Activated CD8-positive, alpha-beta memory T cell treated with anti-CD3 and anti-CD28 coated beads, Interleukin-2, amount 50 U/mL, for 48 hours (primary cell): ENCODE data around the gene VGLL4.
A peak's percentile ranks its signal among the peaks of the same experiment; 100 is the strongest.
"Not testable (repeated sequence)": the region's sequence is repeated elsewhere in the genome, so short reads cannot be mapped to it uniquely, and the experiment has no call there.

ENCODE experiments used
- DNase-seq: peaks from one replicate; pipeline ENCODE4 v3.0.0-alpha.2; 2020

The VGLL4 gene

DNA sequence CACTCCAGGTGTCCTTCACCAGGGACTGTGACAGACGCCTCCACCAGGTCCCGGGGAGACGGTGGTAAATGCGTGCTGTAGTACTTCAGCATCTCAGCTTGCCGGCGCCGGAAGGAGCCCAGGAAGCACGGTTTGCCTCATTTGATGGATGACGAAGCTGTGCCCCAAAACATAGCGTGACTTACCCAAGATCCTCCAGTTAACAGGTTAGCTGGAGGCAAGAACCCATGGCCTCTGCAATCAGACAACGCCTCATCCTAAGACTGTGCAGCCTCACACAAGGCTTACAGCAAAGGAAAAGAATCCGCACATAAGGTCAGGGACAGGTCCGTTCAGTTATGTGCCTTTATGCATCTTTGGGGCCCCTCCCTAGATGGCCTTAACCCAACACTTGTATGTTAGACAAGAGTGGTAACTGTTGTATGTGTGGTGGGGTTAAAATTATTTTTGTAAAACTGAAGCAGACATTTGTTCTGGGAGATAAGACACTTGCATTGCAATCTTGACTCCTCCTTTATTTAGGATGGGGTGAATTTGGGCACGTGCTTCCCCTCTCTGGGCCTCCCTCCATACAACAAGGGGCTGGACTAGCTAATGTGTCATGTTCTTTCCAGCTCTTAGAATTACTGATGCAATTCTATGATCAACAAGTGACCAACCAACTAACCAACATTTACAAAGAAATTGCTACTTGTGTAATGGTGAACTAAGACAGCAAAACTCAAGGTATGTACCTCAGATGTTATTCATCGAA is 39.4 kb downstream of the VGLL4 start:
- no peak for DNase-seq

DNA sequence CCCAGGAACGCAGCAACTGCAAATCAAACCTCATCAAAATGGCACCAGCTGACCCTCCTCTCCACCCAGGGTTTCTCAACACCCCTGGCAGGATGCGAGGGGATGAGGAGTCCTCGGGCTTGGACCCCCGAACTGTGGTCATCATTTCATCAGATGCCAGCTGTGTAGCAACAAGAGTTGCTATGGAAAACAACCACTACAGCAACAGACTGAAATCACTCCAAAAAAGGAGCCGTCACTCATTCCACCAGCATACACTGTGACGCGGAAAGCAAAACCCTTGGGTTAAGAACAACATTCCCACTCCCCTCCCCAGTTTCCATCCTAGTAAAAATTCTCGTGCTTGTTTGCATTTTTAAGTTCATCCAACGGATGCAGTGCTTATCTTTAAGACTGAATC is 40.1 kb downstream of the VGLL4 start:
- DNase-seq, result no peak

DNA sequence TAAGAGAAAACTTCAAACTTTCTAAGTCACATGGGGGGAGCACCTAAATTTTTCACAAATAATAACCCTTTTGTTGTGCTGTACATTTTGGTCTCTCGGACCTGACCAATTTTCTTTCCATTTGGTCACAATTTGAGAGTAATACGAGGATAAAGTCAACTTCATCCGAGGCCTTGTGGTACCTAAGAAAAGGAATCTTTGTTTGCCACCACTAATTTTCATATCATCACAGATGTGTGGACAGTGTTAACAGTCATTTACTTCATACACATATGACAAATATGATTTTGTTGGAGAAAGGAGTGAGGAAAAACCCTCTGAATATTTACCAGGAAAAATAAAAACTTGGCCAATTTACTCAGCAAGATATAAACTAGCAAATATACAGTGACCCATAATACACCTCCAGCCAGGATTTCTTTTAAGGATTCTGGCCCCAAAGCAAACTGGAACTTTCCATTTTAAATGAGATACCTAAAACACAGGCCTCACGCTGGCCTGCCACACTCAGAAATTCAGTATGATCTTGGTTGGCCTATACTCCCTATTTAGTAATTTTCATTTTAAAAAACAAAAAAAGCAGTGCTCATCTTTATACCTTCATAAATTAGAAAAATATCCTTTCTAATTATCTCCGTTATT is 40.7 kb downstream of the VGLL4 start:
- DNase-seq, result no peak

DNA sequence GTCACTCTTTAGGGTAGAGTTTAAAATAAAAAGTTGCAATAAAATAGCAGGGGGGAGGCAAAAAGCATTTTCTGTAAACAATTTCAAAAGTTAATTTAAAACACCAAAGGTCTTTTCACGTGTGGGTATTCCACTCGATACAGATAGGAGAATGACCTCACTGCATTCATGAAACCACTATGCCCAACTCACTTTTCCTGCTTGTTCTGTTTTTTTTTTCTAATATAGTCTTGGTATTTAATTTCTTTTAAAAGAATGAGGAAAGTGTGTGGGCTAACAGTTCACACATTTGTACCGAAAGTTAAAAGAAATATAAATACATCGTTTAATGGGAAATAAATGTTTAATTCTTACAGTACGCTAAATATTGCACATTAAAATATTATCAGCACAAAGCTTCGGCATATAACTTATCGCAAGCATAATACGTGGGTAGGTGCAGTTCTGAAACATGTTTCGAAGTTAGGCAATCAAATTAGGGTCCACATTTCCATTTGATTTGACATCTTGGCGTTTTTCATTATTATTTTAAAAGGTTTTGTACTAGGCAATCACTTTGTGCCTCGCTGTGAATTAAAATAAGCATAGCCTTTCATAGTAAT is 41.4 kb downstream of the VGLL4 start:
- no peak for DNase-seq

DNA sequence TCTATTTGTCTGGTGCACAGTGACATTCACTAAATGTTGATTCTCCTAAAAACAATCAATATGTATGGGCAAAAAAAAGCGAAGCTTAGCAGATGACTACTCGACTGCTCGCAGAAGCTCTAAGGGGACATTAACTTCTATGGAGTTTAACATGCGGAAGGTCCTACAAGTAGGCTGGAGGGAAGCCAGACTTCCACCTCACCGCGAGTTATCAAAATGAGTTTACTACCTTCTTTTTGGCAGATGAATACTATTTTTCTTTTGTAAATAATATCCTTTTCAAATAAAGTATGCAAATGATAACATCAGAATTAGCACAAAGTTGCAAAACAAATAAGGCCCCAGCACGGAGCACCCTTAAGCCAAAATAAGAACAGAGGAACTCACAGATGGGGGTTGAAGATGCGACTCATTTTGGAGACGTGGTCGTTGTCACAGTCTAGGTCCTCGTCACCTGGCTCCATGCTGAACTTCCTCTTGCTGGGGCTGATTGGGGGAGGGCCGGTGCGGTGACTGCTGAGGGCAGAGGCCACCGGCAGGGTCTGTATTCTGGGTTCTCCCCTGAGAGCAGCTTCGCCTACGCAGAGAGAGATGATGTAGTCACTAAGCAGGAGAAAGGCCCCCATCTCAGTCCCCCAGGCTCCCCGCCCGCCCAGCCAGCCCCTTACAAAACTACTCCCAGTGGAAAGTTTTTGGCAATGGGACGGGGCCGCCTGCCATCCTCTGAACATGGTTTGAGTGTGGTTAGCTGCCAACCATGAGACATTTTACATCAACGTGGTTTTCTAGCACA is 42.1 kb downstream of the VGLL4 start:
- peak; percentile 76 for DNase-seq

DNA sequence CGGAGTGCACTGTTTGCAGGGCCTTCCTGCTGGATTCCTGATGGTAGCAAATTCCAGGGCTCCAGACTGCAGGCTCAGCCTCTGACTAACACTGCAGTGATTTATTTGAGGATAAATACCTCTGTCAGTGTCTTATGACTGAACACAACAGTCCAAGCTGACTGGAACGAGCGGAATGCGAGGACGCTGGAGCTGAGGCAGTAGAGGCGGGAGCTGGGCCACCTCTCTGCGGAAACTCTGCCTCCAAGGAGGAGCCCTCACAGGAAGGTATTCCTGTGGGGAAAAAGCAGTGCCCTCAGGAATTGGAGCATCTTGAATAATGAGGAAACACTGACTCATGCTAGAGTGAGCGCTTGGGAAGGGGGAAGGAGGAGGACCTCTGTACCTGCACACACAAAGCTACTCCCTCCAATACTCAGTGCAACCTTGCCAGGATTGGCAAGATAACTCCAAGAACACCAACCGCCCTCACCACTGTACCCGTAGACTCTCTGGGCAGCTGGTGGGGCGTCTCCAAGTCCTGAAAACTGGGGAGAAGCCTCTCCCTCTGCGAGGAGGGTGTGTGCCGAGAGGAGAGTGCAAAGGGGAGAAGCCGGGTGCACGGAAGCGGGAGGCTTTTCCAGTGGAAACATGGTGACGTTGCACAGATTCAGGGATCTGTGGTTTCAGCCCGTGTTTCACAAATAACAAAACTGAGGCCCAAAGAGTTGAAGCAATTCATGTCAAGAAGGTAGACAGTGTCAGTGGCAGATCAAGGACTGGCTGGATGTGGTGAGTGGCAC is 43.0 kb downstream of the VGLL4 start:
- DNase-seq, result no peak

DNA sequence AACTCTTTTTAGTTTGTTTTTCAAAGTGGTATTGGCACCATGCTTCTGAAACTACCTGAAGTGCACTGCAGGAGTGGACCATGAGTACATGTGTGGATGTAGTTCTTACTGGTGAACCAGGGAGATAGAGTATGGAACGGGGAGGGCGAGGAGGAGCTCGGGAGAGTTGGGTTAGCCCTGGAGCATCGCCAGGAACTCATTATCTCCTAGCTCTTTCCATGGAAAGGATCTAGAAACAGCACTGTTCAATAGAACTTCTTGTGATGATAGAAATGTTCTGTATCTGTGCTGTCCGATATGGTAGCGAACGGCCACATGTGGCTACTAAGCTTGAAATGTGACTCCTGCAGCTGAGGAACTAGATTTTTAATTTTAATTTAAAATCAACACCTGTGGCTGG is 47.3 kb downstream of the VGLL4 start:
- DNase-seq, result no peak

DNA sequence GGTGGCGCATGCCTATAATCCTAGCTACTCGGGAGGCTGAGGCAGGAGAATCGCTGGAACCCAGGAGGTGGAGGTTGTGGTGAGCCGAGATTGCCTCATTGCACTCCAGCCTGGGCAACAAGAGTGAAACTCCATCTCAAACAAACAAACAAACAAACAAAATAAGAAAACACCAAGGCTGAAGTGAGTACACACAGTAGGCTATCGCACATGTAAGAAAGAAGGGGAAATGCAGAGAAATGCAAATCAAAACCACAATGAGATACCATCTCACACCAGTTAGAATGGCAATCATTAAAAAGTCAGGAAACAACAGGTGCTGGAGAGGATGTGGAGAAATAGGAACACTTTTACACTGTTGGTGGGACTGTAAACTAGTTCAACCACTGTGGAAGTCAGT is 48.7 kb downstream of the VGLL4 start:
- not testable (repeated sequence) for DNase-seq

DNA sequence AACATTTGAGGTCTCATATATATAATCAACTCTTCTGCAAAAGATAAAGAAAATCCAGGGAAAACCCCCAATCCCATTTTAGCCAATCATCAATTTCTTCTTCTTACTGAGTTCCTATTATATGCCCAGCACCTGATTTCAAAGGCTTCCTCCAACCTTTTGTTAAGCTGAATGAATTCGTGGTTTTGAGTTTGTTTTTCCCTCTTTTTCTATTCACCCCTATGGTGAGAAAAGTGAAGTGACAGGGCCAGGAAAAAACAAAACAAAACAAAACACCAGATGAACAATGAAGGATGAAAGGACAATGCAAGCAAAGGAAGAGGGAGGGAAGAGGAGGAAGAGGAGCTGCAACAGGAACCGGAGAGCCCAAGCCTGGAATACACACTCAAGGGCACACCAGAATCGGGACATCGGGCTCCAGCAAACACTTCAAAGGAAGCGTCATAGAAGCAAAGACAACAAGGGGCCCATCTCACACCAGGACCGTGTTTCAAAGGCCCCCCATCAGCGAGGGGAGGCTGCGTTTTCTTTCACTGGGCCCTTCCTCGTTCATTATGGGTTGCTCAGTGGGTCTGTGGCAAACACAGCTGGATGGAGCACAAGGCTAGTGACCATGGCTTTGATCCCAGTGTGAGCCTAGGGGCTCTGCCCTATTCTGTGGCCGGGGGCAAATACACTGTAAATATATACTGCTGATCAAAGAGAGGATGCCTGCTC is 50.2 kb downstream of the VGLL4 start:
- no peak for DNase-seq

DNA sequence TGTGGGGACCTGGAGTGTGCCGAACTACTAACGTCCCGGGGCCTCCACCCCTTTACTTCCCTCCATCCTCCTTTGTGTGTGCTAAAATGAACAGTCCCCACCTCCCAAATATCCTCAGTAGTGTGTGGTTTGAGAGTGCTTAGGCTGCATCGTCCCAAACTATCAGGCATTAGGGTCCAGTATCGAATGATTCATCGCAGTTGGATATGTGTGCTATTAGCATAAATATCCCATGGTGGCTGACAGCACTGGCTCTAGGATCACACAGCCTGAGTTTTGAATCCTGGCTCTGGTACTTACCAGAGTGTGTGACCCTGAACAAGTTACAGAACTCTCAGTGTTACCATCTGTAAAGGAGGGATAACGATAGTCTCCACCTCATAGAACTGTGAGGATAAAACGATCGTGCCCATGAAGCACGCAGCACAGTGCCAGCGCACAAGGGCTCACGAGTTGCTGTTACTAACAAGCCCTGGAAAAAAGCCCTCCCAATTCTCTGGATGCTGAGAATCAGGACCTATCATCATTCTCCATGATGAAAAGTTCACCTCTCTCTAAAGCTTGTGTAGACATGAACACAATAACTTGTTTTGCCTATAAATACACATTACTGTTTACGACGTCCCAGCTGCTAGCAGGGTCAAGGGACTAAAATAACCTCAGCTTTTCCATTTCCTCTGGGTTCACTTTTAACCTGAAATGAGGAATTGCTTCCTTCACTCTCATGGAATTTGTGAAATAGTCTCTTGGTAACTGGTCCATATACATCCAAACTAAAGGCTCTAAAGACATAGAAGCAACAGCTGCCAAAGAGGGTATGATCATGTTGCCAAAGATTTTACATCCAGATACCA is 51.0 kb downstream of the VGLL4 start:
- DNase-seq, result no peak

DNA sequence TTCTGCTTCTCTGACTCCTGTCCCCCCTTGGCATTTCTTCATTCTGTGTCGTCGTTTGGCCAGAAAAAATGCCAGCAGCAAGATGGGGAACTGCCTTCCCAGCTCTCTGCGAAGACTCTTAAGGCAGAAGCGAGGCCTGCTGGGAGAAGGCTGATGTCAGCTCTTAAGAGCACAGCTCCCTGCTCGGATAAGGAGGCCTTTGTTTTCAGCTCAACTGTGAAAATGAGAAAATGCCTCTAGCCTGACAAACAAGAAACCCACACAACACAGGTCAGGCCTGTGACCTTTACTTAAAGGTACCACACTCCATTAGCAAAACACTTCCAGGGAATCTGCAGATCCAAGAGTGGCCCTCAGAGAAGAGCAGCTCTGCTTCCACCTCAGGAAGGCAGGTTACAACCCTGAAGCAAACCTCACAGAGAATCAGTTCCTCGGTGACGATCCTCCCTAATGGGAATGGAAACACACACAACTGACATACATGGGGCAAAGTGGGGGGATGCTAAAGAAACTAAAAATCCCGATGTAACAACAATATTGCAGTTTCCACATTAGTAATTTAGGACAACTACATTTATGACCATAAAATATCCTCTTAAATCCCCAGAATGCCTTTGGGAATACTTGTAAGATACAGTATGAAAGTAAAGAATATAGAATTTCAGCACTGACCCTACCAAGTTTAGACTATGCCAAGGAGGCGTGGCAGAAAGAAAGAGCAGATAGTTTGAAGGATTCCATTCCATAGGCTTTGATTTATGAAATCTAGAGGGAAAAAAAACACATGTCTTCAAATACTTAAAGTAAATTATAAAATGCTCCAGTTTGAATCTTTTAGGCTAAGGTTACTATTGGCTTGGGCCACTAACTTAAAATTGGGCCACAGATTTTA is 52.1 kb downstream of the VGLL4 start:
- DNase-seq, result no peak

DNA sequence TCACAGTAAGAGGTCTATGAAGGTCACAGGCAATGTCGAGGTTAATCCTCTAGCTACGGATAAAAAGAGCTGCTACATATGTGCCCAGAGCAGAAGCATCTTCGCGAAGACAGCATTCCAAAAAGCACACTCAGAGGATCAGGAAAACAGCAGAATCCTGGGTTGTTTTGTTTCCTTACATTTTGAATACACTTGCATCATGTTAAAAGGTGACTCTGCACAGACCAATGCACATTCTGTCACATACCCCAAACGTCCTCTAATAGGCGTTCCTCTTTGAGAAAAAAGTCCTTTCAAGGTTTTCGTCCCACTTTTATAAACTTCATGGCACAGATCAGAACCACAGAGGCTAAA is 52.7 kb downstream of the VGLL4 start:
- DNase-seq, result no peak

DNA sequence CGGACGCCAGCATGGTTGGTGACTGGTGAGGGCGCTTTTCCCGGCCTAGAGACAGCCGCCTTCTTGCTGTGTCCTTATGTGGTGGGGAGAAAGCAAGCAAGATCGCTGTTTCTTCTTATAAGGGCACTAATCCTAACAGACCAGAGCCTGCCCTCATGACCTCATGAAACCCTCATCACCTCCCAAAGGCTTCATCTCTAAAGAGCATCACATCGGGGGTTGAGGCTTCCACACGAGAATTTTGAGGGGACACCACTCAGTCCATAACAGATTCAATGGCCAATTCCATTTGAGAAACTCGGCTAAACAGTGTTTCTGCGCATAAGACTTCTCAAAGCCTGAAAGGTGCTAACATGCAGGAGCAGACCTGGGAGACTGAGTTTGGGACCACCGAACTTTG is 54.0 kb downstream of the VGLL4 start:
- no peak for DNase-seq

DNA sequence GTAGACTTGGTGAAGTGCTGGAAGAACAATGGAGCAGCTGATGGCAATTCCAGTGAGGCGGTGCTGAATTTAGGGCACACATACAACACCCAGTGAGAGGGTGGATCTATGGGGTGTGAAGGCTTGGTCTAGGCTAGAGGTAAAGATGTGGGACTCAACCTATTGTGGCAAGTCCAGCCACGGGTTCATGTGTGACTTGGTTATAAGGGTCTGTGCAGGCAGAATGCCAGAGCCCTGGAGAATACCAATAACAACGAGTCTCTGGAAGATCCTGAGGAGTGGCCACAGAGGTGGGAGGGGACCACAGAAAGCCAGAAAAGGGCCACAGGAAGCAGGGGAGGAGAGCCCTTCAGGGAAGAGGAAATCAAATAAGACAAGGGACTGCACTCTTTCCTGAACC is 55.0 kb downstream of the VGLL4 start:
- DNase-seq, result no peak

DNA sequence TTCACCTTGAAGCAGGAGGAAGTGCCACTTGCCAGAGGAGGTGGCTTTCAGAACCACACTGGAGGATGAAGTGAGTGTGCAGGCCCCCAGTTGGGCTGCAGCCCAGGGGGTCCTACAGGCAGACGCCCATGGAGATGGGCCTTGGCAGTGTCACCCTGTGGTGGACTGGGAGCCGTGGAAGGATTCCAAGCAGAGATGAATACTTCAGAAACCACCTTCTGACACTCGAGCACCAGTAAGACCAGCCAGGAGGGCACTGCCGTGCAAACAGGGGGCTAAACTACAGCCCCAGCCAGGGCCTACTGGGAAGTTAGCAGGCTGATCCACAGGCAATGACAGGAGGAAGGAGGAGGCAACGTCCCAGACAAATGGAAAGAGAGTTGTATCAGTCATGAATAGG is 55.4 kb downstream of the VGLL4 start:
- DNase-seq, result no peak

DNA sequence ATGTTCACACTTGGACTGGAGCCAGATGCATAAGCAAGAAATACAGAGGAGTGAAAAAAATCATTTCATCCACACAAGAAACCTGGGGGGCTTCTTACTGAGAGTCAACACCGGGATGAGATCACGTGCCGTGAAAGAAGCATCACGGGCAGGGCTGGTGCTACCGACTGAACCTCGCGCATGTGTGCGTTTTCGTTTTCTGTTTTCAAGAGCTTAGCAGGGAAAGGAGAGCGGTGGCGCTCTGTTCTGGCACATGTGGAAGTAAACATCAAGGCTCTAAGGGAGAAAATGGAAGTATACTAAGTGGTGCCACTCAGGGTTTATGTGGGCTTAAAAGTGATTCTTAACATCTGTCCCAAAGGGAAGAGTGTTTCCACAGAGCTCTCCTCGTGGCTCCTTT is 55.9 kb downstream of the VGLL4 start:
- DNase-seq, result no peak

DNA sequence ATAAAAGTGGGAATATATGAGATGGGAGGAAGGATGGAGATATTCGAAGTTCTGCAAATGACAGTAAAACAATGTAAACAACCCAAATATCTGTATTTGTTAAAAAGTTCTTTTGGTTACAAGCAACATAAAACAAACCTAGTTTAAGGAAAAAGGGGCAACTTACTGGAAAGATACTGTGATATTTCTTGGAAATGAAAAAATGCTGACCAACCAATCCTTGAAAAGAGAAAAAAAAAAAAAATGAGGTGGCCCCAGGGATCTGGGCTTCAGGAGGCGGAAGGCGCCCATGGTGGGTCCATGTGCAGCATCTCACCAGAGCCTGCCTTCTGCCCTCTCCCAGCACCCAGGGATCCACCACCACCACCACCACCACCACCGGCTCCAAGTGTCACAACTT is 59.1 kb downstream of the VGLL4 start:
- no peak for DNase-seq

DNA sequence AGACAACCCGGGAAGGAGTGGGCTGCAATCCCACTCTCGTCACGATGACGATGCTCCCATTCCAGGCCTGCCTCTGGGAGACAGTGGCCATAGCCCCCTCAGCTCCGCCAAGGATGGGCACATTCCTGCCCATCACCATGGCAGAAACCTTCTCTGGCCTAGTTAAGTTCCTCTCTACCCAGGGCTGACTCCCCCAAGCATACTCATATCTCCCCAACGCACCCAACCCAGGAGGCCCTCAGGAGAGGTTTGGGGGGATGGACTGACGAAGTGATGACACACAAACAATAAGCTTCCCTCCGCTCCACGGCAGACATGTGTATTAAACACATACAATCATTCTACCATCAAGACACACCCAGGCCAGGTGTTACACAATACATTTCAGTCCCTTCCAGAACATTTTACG is 60.1 kb downstream of the VGLL4 start:
- no peak for DNase-seq

DNA sequence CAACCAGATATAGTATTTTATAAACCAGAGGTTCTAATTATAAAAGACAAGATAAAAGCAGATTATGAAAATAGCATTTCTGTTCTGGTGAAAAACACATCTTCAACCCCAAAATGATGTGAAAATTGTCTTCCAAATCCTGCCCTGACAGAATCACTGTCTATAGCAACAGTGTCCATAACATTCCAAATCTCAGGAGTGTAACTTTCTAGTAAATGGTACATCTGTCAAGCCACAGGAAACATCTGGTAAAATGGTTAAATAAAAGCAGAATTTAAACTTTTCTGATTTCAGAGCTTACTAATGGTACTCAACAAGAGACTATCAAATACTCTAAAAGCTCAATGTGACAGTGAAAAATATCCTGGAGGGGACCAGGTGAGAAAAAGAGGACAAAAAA is 60.5 kb downstream of the VGLL4 start:
- DNase-seq, result no peak
